Tibial nerve (tissue), 3 donors: Measurements from ENCODE around the gene SUSD5.
"Not testable (repeated sequence)": the region's sequence is repeated elsewhere in the genome, so short reads cannot be mapped to it uniquely, and the experiment has no call there.

Experiments
- POLR2A ChIP-seq, 2 donors: fragments of 450-650 bp; IDR thresholded peaks; one replicate each; pipeline ENCODE4 v1.6.1; 2017; ENCODE audit warnings: antibody characterized with exemption in 2 of 2, mild to moderate bottlenecking in 2 of 2, moderate library complexity in 2 of 2
- TF ChIP-seq, protein P1 (sequence below), 5 experiments: fragments of 200-600 bp in 3 of 5; fragments of 450-650 bp in 2 of 5; sonication (generic) in 3 of 5; IDR thresholded peaks; one replicate each; pipeline ENCODE4 v1.5.1; 2016 to 2019; ENCODE audit warnings: antibody characterized with exemption in 5 of 5, mild to moderate bottlenecking in 3 of 5, moderate library complexity in 2 of 5

DNA sequence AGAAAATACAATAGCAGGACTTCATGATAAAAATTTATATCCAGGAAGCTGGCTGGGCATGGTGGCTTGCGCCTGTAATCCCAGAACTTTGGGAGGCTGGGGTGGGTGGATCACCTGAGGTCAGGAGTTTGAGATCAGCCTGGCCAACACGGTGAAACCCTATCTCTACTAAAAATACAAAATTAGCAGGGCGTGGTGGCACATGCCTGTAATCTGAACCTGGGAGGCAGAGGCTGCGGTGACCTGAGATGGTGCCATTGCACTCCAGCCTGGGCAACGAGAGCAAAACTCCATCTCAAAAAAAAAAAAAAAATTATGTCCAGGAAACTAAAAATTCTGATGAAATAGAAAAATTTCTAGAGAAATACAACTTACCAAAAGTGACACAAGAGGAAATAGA lies 56.0 kb downstream of the SUSD5 start:
- TF ChIP-seq, protein P1, sequence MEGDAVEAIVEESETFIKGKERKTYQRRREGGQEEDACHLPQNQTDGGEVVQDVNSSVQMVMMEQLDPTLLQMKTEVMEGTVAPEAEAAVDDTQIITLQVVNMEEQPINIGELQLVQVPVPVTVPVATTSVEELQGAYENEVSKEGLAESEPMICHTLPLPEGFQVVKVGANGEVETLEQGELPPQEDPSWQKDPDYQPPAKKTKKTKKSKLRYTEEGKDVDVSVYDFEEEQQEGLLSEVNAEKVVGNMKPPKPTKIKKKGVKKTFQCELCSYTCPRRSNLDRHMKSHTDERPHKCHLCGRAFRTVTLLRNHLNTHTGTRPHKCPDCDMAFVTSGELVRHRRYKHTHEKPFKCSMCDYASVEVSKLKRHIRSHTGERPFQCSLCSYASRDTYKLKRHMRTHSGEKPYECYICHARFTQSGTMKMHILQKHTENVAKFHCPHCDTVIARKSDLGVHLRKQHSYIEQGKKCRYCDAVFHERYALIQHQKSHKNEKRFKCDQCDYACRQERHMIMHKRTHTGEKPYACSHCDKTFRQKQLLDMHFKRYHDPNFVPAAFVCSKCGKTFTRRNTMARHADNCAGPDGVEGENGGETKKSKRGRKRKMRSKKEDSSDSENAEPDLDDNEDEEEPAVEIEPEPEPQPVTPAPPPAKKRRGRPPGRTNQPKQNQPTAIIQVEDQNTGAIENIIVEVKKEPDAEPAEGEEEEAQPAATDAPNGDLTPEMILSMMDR (IDR thresholded peaks at IDR 0.05), result not testable (repeated sequence)
- not testable (repeated sequence) for TF ChIP-seq POLR2A (IDR thresholded peaks at IDR 0.05)
